HG03354 (cell line): ENCODE data around the gene VAT1L.

ENCODE experiments used
- ATAC-seq: cut with Tn5 transposase; IDR thresholded peaks from one replicate; pipeline ENCODE4 v1.9.1; 2021; ENCODE audit warnings: mild to moderate bottlenecking; ENCODE audit not compliant: unreplicated experiment, poor library complexity, severe bottlenecking

Gene VAT1L, protein sequence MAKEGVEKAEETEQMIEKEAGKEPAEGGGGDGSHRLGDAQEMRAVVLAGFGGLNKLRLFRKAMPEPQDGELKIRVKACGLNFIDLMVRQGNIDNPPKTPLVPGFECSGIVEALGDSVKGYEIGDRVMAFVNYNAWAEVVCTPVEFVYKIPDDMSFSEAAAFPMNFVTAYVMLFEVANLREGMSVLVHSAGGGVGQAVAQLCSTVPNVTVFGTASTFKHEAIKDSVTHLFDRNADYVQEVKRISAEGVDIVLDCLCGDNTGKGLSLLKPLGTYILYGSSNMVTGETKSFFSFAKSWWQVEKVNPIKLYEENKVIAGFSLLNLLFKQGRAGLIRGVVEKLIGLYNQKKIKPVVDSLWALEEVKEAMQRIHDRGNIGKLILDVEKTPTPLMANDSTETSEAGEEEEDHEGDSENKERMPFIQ

DNA sequence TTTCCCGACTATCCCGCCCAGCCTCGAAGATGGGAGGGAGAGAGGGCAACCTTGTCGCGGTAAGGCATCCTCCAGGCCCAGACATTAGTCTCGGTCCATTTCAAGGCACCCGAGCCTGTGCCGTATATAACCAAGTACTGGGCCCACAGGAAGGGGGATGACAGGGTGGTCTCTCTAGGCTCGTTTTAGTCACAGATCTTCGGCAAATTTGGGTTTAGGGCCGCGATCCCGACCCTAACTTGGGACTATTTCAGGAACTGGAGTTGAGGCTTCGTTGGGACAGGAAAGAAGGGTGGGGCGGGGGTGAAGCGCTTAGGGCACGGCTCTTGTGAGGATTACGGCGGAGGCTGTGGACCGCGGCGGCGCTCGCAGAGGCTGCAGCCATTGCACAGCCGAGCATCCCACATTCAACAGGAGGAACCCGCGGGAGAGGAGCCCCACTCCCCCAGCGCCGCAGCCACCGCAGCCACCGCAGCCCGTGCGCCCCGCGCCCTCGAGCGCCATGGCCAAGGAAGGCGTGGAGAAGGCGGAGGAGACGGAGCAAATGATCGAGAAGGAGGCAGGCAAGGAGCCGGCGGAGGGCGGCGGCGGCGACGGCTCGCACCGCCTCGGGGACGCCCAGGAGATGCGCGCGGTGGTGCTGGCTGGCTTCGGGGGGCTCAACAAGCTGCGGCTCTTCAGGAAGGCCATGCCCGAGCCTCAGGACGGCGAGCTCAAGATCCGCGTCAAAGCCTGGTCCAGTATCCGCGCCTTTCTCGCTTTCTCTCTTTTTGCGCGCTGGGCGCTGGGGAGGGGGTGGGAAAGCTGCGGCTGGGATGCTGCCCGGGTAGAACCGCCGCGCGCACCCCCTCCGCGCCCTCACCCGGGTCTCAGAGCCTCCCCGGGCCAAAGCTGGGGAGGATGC, at the start of gene VAT1L:
TSS of gene VAT1L (plus strand) at position 384 of the 904 bp plus-strand sequence. CDS start at position 503, 119 bp downstream.
- ATAC-seq = no peak

GRCh38 chr16:77738706-77739558, 49.4 kb upstream of the VAT1L start:
- no peak for ATAC-seq

DNA sequence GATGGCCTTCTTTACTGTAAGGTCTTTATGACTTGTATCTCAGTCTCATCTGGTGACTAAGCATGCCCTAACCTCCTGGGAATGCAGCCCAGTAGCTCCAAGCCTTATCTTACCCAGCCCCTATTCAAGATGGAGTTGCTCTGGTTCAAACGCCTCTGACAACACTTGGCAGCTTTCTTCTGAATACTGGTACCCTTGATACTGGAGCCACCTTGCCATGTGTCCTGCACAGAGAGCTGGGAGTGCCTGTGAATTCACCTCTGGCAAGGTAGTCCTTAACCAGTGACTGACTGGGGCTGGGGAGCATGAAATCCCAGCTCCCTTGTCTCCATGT, 48.8 kb upstream of the VAT1L start:
- ATAC-seq = no peak

GRCh38 chr16:77744141-77744540, 44.2 kb upstream of the VAT1L start:
- no peak for ATAC-seq

DNA sequence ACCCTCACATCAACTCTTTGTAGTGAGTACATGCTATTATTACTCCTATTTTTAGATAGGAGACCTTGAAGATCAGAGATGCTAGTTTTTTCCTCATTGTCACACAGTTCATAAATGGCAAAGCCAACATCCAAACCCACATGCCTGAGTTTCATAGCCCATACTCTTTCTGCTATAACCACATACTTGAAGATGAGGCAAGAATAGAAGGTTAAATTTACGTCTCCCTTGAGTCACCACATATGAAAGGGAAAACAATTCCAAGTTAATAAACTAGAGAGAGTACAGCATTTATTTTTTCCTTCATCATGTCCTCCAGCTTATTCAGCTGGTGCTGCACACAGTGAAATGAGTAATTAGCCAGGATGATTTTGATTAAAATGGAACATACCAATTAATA, 42.4 kb upstream of the VAT1L start:
- no peak for ATAC-seq

DNA sequence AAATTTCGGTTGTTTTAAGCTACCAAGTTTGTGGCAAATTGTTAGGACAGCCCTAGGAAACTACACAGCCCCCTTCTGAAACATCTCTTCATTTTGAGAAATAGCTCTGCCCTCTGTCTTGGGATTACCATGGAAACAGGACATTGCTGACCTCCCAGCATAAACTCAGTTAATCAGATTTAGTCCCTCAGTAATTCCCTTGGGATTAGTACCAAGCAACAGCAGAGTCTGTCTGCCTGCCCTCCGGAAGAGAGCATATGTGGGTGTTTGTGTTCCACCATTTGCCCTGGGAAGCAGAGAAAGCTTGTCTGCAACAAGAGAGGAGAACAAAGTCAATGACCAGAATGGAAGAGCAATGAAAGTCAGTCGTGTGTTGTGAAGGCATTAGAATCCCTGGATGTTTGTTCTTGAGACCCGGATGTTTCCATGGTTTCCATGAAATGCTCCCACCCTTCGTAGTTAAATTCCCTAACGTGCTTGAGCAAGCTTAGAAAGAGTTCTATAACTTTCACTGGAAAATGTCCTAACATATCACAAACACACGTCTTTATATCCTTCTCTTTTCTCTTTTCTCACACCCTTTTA, 39.9 kb upstream of the VAT1L start:
- ATAC-seq = no peak

DNA sequence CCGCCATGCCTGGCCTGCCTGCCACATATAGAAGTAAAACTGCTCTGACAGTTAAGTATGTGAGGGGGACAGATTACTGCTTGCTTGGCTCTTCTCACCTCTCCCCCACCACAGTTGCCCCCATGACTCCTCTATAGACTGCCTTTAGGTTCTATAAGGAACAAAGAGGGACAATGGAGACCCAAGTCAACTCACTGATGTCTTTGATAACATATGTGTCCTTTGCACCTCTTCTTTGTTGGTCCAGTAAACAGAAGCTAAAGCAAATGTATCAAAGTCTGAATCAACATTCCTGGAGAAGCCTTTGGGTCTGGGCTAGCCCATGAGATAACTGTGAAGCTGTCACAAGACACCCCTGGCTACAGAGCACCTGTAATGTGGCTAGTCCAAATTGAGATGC, 38.9 kb upstream of the VAT1L start:
- no peak for ATAC-seq

DNA sequence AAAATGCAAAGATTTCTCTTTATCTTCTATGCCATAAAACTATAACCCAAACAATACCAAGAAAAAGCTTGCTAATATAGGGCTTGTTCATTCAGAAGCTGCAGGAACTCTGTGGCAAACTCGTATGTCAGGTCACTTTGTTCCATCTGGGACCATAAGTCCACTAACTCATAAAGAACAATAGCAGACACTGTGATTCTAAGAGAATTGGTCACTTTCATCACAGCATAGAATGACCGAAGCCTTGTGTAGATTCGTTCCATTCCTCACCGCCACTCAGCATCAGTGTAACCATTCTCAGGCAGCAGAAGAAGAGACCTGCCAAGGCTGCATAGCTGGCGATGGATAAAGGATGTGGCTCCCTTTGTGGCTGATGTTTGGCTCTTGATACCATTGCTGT, 30.3 kb upstream of the VAT1L start:
- ATAC-seq = no peak

DNA sequence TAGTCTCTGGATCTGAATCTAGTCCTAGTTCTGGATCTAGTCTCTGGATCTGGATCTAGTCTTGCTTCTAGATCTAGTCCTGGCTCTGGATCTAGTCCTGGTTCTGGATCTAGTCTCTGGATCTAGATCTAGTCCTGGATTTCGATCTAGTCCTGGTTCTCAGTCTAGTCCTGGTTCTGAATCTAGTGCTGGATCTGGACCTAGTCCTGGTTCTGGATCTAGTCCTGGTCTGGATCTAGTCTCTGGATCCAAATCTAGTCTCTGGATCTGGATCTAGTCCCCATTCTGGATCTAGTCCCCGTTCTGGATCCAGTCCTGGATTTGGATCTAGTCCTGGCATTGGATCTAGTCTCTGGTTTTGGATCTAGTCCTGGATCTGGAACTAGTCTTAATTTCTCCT, 29.9 kb upstream of the VAT1L start:
- ATAC-seq = no peak

DNA sequence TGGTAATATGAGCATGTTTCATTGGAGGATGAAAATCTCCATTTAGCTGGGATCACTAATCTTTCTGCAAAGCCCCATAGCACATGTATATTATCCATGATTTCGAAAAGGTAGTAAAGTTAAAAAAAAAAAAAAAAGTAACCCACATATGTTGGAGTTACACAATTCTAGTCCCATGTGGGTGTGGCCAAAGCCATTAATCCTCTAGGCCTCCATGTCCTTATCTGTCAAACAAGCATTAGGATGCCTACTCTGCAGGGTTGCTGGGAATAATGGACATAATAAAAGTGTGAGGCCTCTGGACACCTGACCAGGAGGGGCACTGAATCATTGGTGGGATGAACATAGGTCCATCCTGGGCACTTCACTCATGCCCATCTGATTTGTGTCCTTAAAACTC, 29.2 kb upstream of the VAT1L start:
- ATAC-seq = no peak

GRCh38 chr16:77759821-77760220, 28.5 kb upstream of the VAT1L start:
- no peak for ATAC-seq

- ATAC-seq = no peak
These were observed 27.6 kb upstream of the VAT1L start for GRCh38 chr16:77760800-77761199.

DNA sequence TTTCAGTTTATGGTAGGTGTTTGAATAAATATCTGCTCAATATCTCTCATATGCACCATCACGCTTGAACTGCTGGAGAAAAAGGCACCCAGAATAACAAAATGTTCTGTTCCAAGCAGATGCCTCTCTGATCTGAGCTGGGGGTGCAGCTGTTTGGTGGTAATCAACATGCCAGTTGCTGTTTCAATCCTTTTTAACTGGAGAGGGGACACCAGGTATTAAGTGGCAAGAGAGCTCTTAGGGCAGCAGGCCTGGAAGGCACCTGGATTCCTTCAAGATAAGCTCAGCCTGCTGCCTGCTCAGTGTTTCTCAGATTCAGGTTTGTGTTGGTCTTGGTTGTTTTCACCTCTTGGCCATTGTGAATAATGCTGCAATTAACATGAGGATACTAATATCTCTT, 27.2 kb upstream of the VAT1L start:
- ATAC-seq = no peak

DNA sequence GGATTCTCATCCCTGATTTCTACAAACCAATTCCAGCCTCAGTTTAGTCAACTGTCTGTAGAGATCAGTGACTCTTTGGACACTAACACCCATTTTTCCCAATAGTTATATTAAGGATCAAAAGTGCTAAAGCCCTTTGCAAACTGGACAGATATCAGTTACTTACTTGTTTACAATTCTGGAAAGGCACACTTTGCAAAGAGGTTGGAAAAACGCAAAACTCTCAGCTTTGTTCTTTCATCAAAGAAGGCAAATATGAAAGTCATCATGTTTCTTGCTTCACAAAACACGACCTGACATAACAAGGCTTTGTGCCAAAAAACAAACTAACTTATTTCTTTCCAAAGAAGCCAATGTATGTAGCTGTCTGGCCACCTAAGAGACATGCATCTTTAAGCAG, 26.1 kb upstream of the VAT1L start:
- ATAC-seq = no peak

GRCh38 chr16:77763994-77764393, 24.4 kb upstream of the VAT1L start:
- ATAC-seq = no peak

DNA sequence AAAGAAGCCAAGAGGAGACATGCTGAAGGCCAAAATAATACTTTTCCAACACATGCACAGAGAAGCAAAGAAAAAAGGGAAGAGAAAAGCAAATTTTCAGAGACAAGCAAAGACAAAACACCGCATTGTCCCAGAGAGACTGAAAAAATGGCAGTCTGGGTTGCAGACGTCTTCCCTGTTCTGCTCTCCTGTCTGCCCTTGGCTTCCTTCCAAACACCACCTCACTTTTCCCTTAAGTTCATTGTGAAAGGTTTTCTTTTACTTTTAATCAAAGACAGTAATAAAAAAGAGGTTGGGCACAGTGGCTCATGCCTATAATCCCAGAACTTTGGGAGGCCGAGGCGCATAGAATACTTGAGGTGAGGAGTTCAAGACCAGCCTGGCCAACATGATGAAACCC, 21.2 kb upstream of the VAT1L start:
- no peak for ATAC-seq

GRCh38 chr16:77767826-77768225, 20.5 kb upstream of the VAT1L start:
- no peak for ATAC-seq

DNA sequence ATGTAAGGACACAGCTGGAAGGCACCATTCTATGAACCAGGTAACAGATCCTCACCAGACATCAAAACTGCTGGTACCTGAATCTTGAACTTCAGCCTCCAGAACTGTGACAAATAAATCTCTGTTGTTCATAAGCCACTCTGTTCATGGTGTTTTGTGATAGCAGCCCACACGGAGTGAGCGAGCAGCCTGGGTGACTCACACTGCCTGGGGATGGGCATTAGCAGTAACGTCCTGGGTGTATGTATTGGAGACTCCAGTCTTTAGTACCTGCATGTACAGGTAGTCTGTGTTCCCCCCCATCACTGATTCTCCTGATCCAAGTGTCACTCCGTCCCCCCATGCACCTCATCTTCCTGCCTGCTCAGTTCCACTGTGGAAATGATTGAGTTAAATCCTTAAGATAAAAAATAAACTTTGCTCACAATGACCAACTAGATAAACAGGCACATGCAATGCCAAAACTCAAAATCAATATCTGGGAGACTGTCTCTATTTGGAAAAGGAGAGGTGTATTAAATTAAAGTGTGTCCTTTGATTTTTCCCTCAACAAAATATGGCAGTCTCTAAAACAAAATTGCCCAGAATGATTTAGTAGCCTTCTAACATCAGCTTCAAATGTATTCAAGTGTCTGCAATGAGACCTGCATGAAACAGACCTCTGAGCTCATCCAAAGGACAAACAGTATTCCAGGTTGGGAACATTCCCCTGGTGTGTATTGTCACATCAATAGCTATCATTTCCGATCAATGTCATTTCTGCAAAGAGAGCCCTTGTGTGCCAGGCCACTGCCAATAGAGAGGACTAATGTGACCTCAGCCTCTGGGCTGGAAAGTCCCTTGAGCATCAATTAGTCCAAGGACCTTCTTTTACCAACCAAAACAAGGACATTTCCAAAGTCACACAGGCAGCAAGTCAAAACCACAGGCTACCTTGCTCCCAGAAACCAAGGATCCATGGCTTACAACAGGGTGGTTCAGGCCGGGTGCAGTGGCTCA, 12.2 kb upstream of the VAT1L start:
- ATAC-seq = no peak

- no peak for ATAC-seq
These were observed 10.6 kb upstream of the VAT1L start for GRCh38 chr16:77777745-77778144.
